A673 (cell line): ENCODE data around the gene XYLT2.

Experiments
- CTCF ChIP-seq: fragments of 300-800, 200-600 bp; sonication (generic); conservative IDR thresholded peaks from 2 replicates; pipeline ENCODE4 v1.5.1; 2017; ENCODE audit warnings: low read depth, mild to moderate bottlenecking, antibody characterized with exemption, low read length, moderate library complexity, mixed read lengths
- EZH2 ChIP-seq: fragments of 200-600 bp; sonication (generic); IDR thresholded peaks from 2 replicates; pipeline ENCODE4 v1.6.1; 2017; ENCODE audit warnings: borderline replicate concordance, low read depth, mild to moderate bottlenecking, mixed read lengths, antibody characterized with exemption, low read length; ENCODE audit not compliant: poor library complexity, severe bottlenecking

- no peak for TF ChIP-seq CTCF
- TF ChIP-seq EZH2 = no peak
Measured at GRCh38 chr17:50367401-50367800, 21.5 kb downstream of the XYLT2 start.
